Nephron (organoid): ENCODE data around the gene OR13J1.

Experiments
- H3K27ac Mint-ChIP-seq, 3 experiments: 2 replicates each; pipeline ENCODE4 v1.8.0; 2020; ENCODE audit warnings: mixed read lengths in 3 of 3, mild to moderate bottlenecking in 2 of 3, moderate library complexity in 1 of 3
- H3K27me3 Mint-ChIP-seq: 2 replicates; pipeline ENCODE4 v1.8.0; 2021; ENCODE audit warnings: low read depth, mild to moderate bottlenecking, moderate library complexity, mixed read lengths
- H3K36me3 Mint-ChIP-seq: 2 replicates; pipeline ENCODE4 v1.8.0; 2020; ENCODE audit warnings: low read depth, mixed read lengths
- H3K4me1 Mint-ChIP-seq: 2 replicates; pipeline ENCODE4 v1.8.0; 2020; ENCODE audit warnings: mixed read lengths
- H3K4me3 Mint-ChIP-seq, 3 experiments: 2 replicates each; pipeline ENCODE4 v1.8.0; 2020; ENCODE audit warnings: mild to moderate bottlenecking in 3 of 3, mixed read lengths in 3 of 3, moderate library complexity in 2 of 3
- H3K9me3 Mint-ChIP-seq: 2 replicates; pipeline ENCODE4 v1.8.0; 2020; ENCODE audit warnings: mixed read lengths
- CTCF ChIP-seq, 3 experiments: fragments of 200-600 bp; sonication (generic); IDR thresholded peaks; one replicate each; pipeline ENCODE4 v1.5.0; 2021; ENCODE audit warnings: antibody characterized with exemption in 3 of 3; ENCODE audit not compliant: unreplicated experiment in 3 of 3

Gene OR13J1

GRCh38 chr9:35829084-35829763 lies 41.0 kb downstream of the OR13J1 start, which contains the start of gene TMEM8B:
Gene TMEM8B (plus strand): TSS chr9:35829228. CDS start chr9:35829448, 220 bp downstream.
- Mint-ChIP-seq H3K9me3 (no peaks in the 10 kb centered on the region), H3K36me3 (no peaks in the 10 kb centered on the region), H3K27me3 (peaks cover 4% of the 10 kb centered on the region), H3K4me1 (peaks cover 63% of the 10 kb centered on the region), H3K27ac (peak within 1 kb of the TSS; percentile 92 to 97 (median 94)), H3K4me3 (peak within 1 kb of the TSS; percentile 90 to 95 (median 93))
- TF ChIP-seq CTCF (IDR thresholded peaks at IDR 0.05; ENCODE audit: unreplicated experiment in 3 of 3) = no peak

- TF ChIP-seq CTCF (IDR thresholded peaks at IDR 0.05; ENCODE audit: unreplicated experiment in 3 of 3) = no peak
- Mint-ChIP-seq H3K4me3 (peak within 1 kb of the TSS; percentile 90 to 95 (median 93)), H3K9me3 (no peaks in the 10 kb centered on the region), H3K27me3 (peaks cover 4% of the 10 kb centered on the region), H3K4me1 (peaks cover 58% of the 10 kb centered on the region), H3K36me3 (no peaks in the 10 kb centered on the region), H3K27ac (peak within 1 kb of the TSS; percentile 92 to 97 (median 94))
Measured at GRCh38 chr9:35828716-35829083, 41.5 kb downstream of the OR13J1 start, which contains the start of gene FAM221B. Gene FAM221B (minus strand): TSS chr9:35828732. CDS start chr9:35826161, 2,571 bp downstream.

GRCh38 chr9:35827486-35827885 lies 42.7 kb downstream of the OR13J1 start:
- Mint-ChIP-seq H3K27me3 (peaks cover 4% of the 10 kb centered on the region), H3K36me3 (no peaks in the 10 kb centered on the region), H3K27ac (peak overlapping the region in 2 of 3 experiments; percentile 0 to 1), H3K9me3 (no peaks in the 10 kb centered on the region), H3K4me3 (peak overlapping the region; percentile 88 to 94 (median 93)), H3K4me1 (peaks cover 45% of the 10 kb centered on the region)
- TF ChIP-seq CTCF (IDR thresholded peaks at IDR 0.05; ENCODE audit: unreplicated experiment in 3 of 3) = no peak

GRCh38 chr9:35826071-35826701 lies 44.0 kb downstream of the OR13J1 start:
- Mint-ChIP-seq H3K36me3 (no peaks in the 10 kb centered on the region), H3K4me3 (peak overlapping the region; percentile 49 to 61 (median 49))

GRCh38 chr9:35822926-35823325 lies 47.3 kb downstream of the OR13J1 start:
- Mint-ChIP-seq H3K4me3 (no peak overlapping the region), H3K27ac (no peak overlapping the region), H3K4me1 (peaks cover 6% of the 10 kb centered on the region), H3K36me3 (no peaks in the 10 kb centered on the region), H3K27me3 (no peaks in the 10 kb centered on the region), H3K9me3 (no peaks in the 10 kb centered on the region)
- no peak for TF ChIP-seq CTCF (IDR thresholded peaks at IDR 0.05; ENCODE audit: unreplicated experiment in 3 of 3)

More at GRCh38 chr9:35826071-35826701, 44.0 kb downstream of the OR13J1 start:
- no peaks in the 10 kb centered on the region for H3K9me3 Mint-ChIP-seq
- peak; percentile 68 to 77 (median 69) for TF ChIP-seq CTCF (IDR thresholded peaks at IDR 0.05; ENCODE audit: unreplicated experiment in 3 of 3)
- H3K4me1 Mint-ChIP-seq = peaks cover 32% of the 10 kb centered on the region
- H3K27ac Mint-ChIP-seq = peak overlapping the region in 2 of 3 experiments; percentile 19 to 46
- H3K27me3 Mint-ChIP-seq = peaks cover 4% of the 10 kb centered on the region
